AG09319 (cell line): Measurements from ENCODE around the gene TRPM2.

ENCODE experiments used
- DNase-seq: peaks from one replicate; pipeline ENCODE4 v3.0.0-alpha.2; 2010; ENCODE audit warnings: low read depth; ENCODE audit errors: extremely low read depth
- TF ChIP-seq, protein P1 (sequence below): IDR thresholded peaks from 2 replicates; pipeline ENCODE4 v1.5.1; 2011; ENCODE audit warnings: low read depth, mild to moderate bottlenecking, inconsistent platforms, low read length, moderate library complexity

Gene TRPM2

DNA sequence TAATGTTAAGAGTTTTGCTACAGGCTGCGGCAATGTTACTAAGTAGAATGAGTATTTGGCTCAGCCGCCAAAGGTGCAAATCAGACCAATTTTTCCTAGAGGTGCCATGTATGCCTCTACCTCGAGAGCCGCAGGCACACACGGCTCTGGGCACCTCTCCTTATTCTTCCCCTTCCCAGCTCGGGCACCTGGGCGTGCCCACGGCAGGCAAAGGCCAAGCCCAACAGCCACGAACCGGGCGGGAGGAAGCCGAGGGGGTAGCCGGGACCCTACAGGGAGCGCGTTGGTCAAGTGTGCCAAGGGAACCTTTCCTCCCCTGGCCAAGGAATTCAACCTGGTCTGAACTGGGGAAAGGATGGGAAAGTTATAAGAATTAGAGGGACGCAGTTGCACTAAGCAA, 132.9 kb downstream of the TRPM2 start:
- TF ChIP-seq, protein P1, sequence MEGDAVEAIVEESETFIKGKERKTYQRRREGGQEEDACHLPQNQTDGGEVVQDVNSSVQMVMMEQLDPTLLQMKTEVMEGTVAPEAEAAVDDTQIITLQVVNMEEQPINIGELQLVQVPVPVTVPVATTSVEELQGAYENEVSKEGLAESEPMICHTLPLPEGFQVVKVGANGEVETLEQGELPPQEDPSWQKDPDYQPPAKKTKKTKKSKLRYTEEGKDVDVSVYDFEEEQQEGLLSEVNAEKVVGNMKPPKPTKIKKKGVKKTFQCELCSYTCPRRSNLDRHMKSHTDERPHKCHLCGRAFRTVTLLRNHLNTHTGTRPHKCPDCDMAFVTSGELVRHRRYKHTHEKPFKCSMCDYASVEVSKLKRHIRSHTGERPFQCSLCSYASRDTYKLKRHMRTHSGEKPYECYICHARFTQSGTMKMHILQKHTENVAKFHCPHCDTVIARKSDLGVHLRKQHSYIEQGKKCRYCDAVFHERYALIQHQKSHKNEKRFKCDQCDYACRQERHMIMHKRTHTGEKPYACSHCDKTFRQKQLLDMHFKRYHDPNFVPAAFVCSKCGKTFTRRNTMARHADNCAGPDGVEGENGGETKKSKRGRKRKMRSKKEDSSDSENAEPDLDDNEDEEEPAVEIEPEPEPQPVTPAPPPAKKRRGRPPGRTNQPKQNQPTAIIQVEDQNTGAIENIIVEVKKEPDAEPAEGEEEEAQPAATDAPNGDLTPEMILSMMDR, result no peak
- DNase-seq, result no peak

DNA sequence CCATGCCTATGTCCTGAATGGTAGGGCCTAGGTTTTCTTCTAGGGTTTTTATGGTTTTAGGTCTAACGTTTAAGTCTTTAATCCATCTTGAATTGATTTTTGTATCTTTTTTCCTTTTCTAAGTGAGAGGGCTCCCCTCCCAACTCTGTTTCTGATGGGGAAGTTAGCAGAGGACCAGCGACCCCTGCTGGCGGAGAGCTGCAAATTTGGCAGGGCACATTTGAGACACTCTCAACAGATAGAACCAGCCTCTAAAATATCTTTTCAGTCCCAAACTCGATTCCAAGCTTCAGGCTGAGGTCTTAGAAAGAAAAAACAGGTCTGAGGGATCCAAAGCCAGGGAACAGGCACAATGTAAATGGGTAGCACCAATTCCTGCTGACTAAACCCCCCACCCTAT, 134.4 kb downstream of the TRPM2 start:
- no peak for DNase-seq
- TF ChIP-seq, protein P1, result peak; percentile 39

DNA sequence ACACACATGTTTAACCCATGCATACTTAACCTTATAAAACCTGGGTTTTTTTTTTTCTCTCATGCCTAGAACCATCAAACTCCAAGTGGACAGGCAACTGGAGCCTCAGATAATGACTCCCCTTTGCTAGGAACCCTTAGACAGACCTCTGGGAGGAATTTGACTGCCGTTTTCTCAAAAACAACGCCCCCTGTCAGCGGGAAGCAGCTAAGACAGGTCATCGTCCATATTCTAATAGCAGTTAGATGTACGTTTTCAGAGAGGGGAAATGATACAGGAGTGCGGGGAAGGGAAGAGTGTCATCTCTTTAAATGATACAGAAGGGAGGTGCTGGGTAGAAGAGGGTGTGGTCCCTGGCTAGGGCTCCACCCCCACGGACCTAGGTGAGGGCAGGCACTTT, 136.5 kb downstream of the TRPM2 start:
- DNase-seq, result no peak
- TF ChIP-seq, protein P1, result no peak

DNA sequence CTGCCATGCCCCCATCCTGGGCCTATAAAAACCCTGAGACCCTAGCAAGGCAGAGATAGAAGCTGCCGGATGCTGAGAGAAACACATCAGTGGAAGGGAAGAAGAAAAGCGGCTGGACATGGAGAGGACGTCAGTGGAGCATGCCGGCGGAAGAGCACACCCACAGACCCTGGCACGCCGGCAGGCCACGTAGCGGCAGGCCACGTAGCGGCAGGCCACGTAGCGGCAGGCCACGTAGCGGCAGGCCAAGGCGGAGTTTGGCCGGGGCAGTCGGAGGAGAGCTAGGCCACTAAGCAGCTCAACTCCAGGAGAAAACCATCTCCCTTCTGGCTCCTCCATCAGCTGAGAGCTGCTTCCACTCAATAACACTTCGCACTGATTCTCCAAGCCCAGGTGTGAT, 137.0 kb downstream of the TRPM2 start:
- TF ChIP-seq, protein P1, result no peak
- DNase-seq, result no peak

DNA sequence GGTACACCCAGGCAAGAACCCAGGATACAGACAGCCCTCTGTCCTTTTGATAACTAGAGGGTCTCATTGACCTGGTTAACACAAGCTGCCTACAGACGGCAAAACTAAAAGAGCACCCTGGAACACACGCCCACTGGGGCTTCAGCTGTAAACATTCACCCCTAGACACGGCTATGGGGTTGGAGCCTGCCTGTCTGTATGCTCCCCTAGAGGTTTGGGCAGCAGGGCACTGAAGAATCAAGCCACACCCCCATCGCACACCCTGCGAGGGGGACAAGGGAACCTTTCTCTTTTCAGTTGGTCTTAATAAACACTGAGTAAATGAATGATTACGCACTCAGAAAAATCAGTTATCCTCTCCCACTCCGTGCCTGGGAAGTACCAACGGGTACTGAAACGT, 137.4 kb downstream of the TRPM2 start:
- no peak for DNase-seq
- TF ChIP-seq, protein P1, result no peak
